GM20000 (cell line): ENCODE data around the gene SLC6A3.
"Not testable (repeated sequence)": the region's sequence is repeated elsewhere in the genome, so short reads cannot be mapped to it uniquely, and the experiment has no call there.

Experiments used
- DNase-seq: peaks from one replicate; pipeline ENCODE4 v3.0.0; 2012; ENCODE audit warnings: low spot score
- CTCF ChIP-seq: IDR thresholded peaks from 2 replicates; pipeline ENCODE4 v1.5.1; 2012; ENCODE audit warnings: mild to moderate bottlenecking, control low read depth; ENCODE audit errors: extremely low read depth, missing control alignments

Gene SLC6A3

GRCh38 chr5:1366514-1366913 lies 78.7 kb downstream of the SLC6A3 start:
- TF ChIP-seq CTCF, result no peak
- peak; percentile 61 for DNase-seq

- no peak for TF ChIP-seq CTCF
- DNase-seq, result no peak
Observed at GRCh38 chr5:1364211-1364610, 81.0 kb downstream of the SLC6A3 start.

- DNase-seq, result no peak
- no peak for TF ChIP-seq CTCF
Observed at GRCh38 chr5:1363581-1363980, 81.7 kb downstream of the SLC6A3 start.

GRCh38 chr5:1363160-1363559 lies 82.1 kb downstream of the SLC6A3 start:
- TF ChIP-seq CTCF, result no peak
- no peak for DNase-seq

- no peak for TF ChIP-seq CTCF
- DNase-seq, result no peak
Observed at GRCh38 chr5:1362242-1363015, 82.8 kb downstream of the SLC6A3 start.

- no peak for DNase-seq
- TF ChIP-seq CTCF, result no peak
Observed at GRCh38 chr5:1360861-1361260, 84.4 kb downstream of the SLC6A3 start.

GRCh38 chr5:1360367-1360766 lies 84.9 kb downstream of the SLC6A3 start:
- DNase-seq, result not testable (repeated sequence)

- no peak for TF ChIP-seq CTCF
Observed at GRCh38 chr5:1359713-1360112, 85.5 kb downstream of the SLC6A3 start.

More at GRCh38 chr5:1359713-1360112, 85.5 kb downstream of the SLC6A3 start:
- DNase-seq, result no peak
